Iris pigment epithelial cell (primary cell): ENCODE measurements around the gene LRP6.

Experiments
- DNase-seq: peaks from one replicate; pipeline ENCODE4 v3.0.0-alpha.2; 2011; ENCODE audit warnings: low read depth

Gene LRP6

GRCh38 chr12:12072064-12072760 lies 194.6 kb downstream of the LRP6 start:
- DNase-seq: no peak

DNA sequence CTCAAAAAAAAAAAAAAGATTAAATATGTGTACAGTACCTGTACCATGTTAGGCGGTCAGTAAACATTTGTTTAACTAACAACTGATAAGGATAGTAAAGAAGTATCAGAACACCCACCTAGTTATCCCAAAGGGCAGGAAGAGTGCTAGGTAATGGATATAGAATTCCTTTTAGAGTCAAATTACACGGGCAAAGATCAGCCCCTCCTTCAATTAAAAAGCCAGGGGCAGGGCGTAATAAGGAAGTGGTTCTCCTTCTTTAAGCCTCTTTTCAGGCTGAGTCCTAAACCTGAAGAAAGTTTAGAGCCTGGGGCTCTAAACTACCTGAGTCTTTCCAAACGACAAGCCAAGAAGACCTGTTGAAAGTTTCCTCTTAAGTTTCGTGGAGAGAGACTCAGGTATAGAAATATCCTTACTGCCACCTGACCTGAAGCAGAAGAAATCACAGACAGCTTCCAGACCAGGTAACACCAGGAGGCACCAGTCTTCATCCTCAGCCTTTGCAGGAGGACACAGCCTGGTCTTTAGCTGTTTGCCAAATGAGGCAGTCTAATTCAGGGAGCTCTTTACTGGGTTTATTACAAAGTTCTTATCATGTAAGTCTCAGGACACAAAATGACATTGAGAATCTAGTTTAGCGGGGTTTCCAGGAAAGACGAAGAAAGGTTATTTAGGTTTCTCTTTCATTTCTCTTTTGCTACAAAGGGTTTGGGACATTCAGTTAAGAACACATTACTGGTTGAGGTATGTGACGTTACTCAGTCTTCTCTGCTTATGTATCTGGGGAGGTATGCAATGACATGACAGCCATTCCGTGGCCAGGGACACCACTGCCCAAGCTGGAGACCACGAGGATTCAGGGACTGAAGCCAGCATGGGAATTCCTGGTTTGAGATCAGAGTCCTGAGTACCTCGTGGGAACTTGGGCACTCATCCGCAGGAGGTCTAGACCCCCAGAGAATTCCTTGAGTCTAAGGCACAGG lies 195.9 kb downstream of the LRP6 start, which contains the start of gene BCL2L14:
BCL2L14 (plus strand) TSS at position 266 of the 983 bp plus-strand sequence. CDS start 8,367 bp downstream, outside the sequence.
- DNase-seq: no peak

- no peak for DNase-seq
These were observed 196.9 kb downstream of the LRP6 start for GRCh38 chr12:12069821-12070548.

DNA sequence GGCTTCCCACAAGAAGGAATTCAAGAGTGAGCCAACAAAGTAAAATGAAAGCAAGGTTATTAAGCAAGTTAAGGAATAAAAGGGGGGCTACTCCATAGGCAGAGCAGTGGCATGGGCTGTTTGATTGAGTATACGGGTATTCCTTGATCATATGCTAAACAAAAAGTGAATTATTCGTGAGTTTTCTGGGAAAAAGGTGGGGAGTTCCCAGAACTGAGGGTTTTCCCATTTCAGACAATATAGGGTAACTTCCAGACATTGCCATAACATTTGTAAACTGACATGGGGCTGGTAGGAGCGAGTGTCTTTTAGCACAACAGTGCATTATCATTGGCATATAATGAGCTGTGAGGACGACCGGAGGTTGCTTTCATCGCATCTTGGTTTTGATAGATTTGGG lies 198.1 kb downstream of the LRP6 start:
- no peak for DNase-seq
